AG09309 (cell line): Measurements from ENCODE around the gene CNIH3.

ENCODE experiments used
- DNase-seq: peaks from one replicate; pipeline ENCODE4 v3.0.0-alpha.2; 2010; ENCODE audit warnings: low read depth
- H3K4me3 ChIP-seq: 2 replicates; pipeline ENCODE4 v1.5.1; 2011; ENCODE audit warnings: mild to moderate bottlenecking, low read depth, low read length, moderate library complexity; ENCODE audit not compliant: control insufficient read depth
- CTCF ChIP-seq: IDR thresholded peaks from 2 replicates; pipeline ENCODE4 v1.5.1; 2011; ENCODE audit warnings: mild to moderate bottlenecking, low read depth, low read length, inconsistent platforms; ENCODE audit not compliant: insufficient read depth, control insufficient read depth; ENCODE audit errors: missing control alignments

Gene CNIH3

GRCh38 chr1:224740685-224741052 is 124.6 kb downstream of the CNIH3 start:
- no peak overlapping the region for H3K4me3 ChIP-seq
- no peak for TF ChIP-seq CTCF
- DNase-seq, result no peak

- DNase-seq, result no peak
- TF ChIP-seq CTCF, result no peak
Observed at GRCh38 chr1:224742349-224742748, 126.2 kb downstream of the CNIH3 start.

GRCh38 chr1:224743608-224744164 is 127.6 kb downstream of the CNIH3 start:
- TF ChIP-seq CTCF, result no peak
- no peak overlapping the region for H3K4me3 ChIP-seq
- DNase-seq, result no peak

More at GRCh38 chr1:224742349-224742748, 126.2 kb downstream of the CNIH3 start:
- no peak overlapping the region for H3K4me3 ChIP-seq

GRCh38 chr1:224744521-224744920 is 128.4 kb downstream of the CNIH3 start:
- no peak overlapping the region for H3K4me3 ChIP-seq
- no peak for DNase-seq
- TF ChIP-seq CTCF, result no peak

- H3K4me3 ChIP-seq, result no peak overlapping the region
- TF ChIP-seq CTCF, result no peak
- no peak for DNase-seq
Observed at GRCh38 chr1:224745394-224745793, 129.3 kb downstream of the CNIH3 start.

GRCh38 chr1:224745924-224746323 is 129.8 kb downstream of the CNIH3 start:
- DNase-seq, result no peak

More at GRCh38 chr1:224745924-224746323, 129.8 kb downstream of the CNIH3 start:
- TF ChIP-seq CTCF, result no peak
- no peak overlapping the region for H3K4me3 ChIP-seq
